Testis (tissue), 3 donors: ENCODE data around the gene DLG2. TPM values are rescaled to one million over a fixed set of nuclear protein-coding genes. Genes with fewer than 3 reads are reported as not detected.

Experiments
- DNase-seq: peaks from one replicate; pipeline ENCODE4 v3.0.0-alpha.2; 2019
- H3K27ac ChIP-seq, 2 donors: fragments of 200-600 bp; sonication (generic); one replicate each; pipeline ENCODE4 v1.5.1; 2019
- H3K27me3 ChIP-seq: fragments of 200-600 bp; sonication (generic); one replicate; pipeline ENCODE4 v1.5.1; 2019
- H3K36me3 ChIP-seq: fragments of 200-600 bp; sonication (generic); one replicate; pipeline ENCODE4 v1.5.1; 2017; ENCODE audit warnings: low read depth; ENCODE audit errors: missing control alignments
- H3K4me1 ChIP-seq: fragments of 200-600 bp; sonication (generic); one replicate; pipeline ENCODE4 v1.5.1; 2019
- H3K4me3 ChIP-seq, 2 donors: fragments of 200-600 bp; sonication (generic); one replicate each; pipeline ENCODE4 v1.5.1; 2017 to 2019
- H3K9me3 ChIP-seq: fragments of 200-600 bp; sonication (generic); one replicate; pipeline ENCODE4 v1.5.1; 2017
- POLR2A ChIP-seq: fragments of 450-650 bp; IDR thresholded peaks from one replicate; pipeline ENCODE4 v1.6.1; 2017; ENCODE audit warnings: antibody characterized with exemption, mild to moderate bottlenecking, moderate library complexity
- WGBS, 2 donors: methylation state at CpG; one replicate each; pipeline ENCODE4 v1.1.5; 2018; 5-methylcytosine and 5-hydroxymethylcytosine counted together
- intact Hi-C: fragments of 100-400 bp; cut with DNase I; formaldehyde crosslinking; loops from one replicate; pipeline ENCODE4 v1.15.1; 2023; ENCODE audit warnings: low total_unique reads
- polyA plus RNA-seq: library from polyadenylated mRNA; stranded (reverse); fragments of 350-450 nt; fragmentation: Illumina TruSeq; extraction: RNeasy Lipid Tissue Mini Kit (QIAGEN cat#74804); gene quantifications from one replicate; pipeline ENCODE4 v1.2.3, GENCODE V29; 2014; ENCODE audit warnings: low read depth, low replicate concordance; ENCODE audit not compliant: insufficient read depth
- total RNA-seq, 2 donors: library from RNA; depleted of rRNA; stranded (reverse); fragments of >200 nt; gene quantifications; one replicate each; pipeline ENCODE4 v1.2.3, GENCODE V29; 2016
- TF ChIP-seq, protein P1 (sequence below), 3 experiments: fragments of 450-650 bp in 2 of 3; fragments of 200-600 bp in 1 of 3; sonication (generic) in 1 of 3; IDR thresholded peaks; one replicate each; pipeline ENCODE4 v1.5.1; 2016 to 2019; ENCODE audit warnings: antibody characterized with exemption in 3 of 3, mild to moderate bottlenecking in 2 of 3, moderate library complexity in 1 of 3

The DLG2 gene
- total and polyA plus RNA-seq, 3 donors from 2014 or later, result 13.8 to 23.0 (median 14.1) TPM

DNA sequence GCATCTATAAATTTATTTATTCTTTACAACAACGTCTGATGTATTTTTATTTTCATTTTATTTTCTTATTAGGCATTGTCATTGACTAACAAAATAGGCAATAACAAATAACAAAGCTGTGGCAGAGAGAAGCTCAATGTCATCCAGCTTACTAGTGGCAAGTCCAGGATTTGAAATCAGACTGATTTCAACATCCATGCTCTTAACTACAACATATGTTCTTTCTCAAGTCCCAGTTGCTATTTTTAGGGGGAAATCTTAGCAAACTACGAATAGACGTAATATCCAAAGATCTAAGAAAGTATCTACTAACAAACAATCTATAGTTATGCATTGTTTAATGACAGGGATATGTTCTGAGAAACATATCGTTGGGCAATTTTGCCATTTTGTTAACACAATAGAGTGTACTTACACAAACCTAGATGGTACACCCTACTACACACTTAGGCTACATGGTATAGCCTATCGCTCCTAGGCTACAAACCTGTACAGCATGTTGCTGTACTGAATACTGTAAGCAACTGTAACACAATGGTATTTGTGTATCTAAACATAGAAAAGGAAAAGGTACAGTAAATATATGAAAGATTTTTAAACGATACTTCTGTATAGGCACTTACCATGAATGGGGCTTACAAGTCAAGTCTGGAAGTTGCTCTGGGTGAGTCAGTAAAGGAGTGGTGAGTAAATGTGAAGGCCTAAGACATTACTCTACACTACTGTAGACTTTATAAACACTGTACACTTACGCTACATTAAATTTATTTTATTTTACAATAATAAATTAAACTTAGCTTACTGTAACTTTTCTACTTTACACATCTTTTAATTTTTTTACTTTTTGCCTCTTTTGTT lies 151.3 kb downstream of the DLG2 start:
- WGBS, 2 donors, result 71 to 81% methylated on average over 7 of the region's 7 CpGs
- intact Hi-C loops, result no loop called here

DNA sequence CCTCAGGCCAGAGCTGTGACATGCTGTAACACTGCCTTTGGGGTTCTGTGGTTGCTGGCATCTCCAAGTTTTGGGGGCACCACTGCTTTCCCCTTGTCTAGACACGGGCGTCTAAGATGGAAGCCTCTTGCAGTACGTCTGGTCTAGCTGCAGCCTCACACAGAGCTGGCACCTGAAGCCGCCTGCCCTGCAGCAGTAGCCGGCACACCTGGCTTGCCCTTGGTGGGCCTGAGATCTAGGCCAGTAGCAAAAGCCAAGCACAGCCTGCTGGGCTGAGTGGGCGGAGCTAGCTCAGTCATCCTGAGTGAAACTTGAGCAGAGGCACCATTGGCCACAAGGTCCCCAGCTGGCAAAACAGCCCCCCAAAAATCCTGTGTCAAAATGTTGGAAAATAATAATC lies 154.2 kb downstream of the DLG2 start:
- Histone ChIP-seq H3K9me3 (no peaks in the 10 kb centered on the region), H3K27ac (no peak overlapping the region), H3K4me1 (no peaks in the 10 kb centered on the region), H3K27me3 (no peaks in the 10 kb centered on the region), H3K36me3 (no peaks in the 10 kb centered on the region), H3K4me3 (no peak overlapping the region)
- WGBS, 2 donors, result 87 to 88% methylated on average over 1 to 6 of the region's 6 CpGs
- TF ChIP-seq POLR2A, result no peak
- TF ChIP-seq, protein P1, sequence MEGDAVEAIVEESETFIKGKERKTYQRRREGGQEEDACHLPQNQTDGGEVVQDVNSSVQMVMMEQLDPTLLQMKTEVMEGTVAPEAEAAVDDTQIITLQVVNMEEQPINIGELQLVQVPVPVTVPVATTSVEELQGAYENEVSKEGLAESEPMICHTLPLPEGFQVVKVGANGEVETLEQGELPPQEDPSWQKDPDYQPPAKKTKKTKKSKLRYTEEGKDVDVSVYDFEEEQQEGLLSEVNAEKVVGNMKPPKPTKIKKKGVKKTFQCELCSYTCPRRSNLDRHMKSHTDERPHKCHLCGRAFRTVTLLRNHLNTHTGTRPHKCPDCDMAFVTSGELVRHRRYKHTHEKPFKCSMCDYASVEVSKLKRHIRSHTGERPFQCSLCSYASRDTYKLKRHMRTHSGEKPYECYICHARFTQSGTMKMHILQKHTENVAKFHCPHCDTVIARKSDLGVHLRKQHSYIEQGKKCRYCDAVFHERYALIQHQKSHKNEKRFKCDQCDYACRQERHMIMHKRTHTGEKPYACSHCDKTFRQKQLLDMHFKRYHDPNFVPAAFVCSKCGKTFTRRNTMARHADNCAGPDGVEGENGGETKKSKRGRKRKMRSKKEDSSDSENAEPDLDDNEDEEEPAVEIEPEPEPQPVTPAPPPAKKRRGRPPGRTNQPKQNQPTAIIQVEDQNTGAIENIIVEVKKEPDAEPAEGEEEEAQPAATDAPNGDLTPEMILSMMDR (IDR thresholded peaks at IDR 0.05), result no peak
- no peak for DNase-seq
- intact Hi-C loops, result no loop called here

More for the DNA sequence above, 151.3 kb downstream of the DLG2 start:
- Histone ChIP-seq H3K9me3 (no peaks in the 10 kb centered on the region), H3K4me1 (no peaks in the 10 kb centered on the region), H3K27ac (no peak overlapping the region), H3K27me3 (no peaks in the 10 kb centered on the region), H3K36me3 (no peaks in the 10 kb centered on the region), H3K4me3 (no peak overlapping the region)
- TF ChIP-seq, protein P1 (IDR thresholded peaks at IDR 0.05), result no peak
- no peak for TF ChIP-seq POLR2A
- DNase-seq, result no peak

DNA sequence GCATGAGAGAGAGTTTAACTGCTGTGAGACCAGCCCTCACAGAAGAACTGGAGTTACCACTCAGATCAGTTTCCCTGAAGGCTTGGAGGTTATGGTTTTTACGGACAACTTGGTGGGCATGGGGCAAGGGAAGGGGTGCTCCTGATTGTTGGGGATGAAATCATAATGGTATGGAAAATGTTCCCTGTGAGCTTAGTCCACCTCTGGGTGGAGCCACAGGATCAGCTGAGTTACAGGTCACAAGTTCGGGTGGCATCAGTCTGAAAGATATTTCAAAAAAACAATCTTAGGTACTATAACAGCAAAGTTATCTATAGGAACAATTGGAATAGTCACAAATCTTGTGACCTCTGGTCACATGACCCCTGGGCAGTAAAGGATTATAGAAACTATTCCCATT lies 162.9 kb downstream of the DLG2 start:
- no peak overlapping the region for H3K4me3 ChIP-seq
- TF ChIP-seq, protein P1 (IDR thresholded peaks at IDR 0.05), result no peak
- TF ChIP-seq POLR2A, result no peak
- 62 to 84% methylated on average over 2 of the region's 2 CpGs for WGBS, 2 donors
- H3K4me1 ChIP-seq, result no peaks in the 10 kb centered on the region
- no peaks in the 10 kb centered on the region for H3K36me3 ChIP-seq
- no peak overlapping the region for H3K27ac ChIP-seq
- no peak for DNase-seq
- H3K9me3 ChIP-seq, result no peaks in the 10 kb centered on the region
- H3K27me3 ChIP-seq, result no peaks in the 10 kb centered on the region
- intact Hi-C loops, result no loop called here

DNA sequence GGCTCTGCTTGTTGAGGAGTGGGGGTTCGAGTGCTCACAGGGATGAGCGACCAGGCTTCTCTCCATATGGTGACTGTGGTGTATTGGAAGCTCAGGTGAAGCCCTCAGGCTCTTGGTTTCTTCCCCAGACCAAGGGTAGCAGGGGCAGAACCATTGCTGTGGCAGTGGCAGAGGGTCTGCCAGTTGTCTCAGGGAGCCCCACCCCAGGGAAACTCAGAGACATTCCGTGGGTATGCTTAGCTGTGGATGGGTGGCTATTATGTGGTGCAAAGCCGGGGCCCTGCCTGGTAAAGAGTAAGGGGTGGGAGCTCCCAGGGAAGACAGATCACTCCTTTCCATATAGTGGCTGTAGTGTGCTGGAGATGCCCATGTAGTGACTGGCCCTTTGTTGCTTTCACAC lies 167.8 kb downstream of the DLG2 start:
- 78 to 83% methylated on average over 4 of the region's 4 CpGs for WGBS, 2 donors
- H3K27me3 ChIP-seq, result no peaks in the 10 kb centered on the region

More for the DNA sequence above, 167.8 kb downstream of the DLG2 start:
- H3K4me3 ChIP-seq, result no peak overlapping the region
- no peaks in the 10 kb centered on the region for H3K9me3 ChIP-seq
- no peaks in the 10 kb centered on the region for H3K36me3 ChIP-seq
- intact Hi-C loops, result no loop called here
- H3K4me1 ChIP-seq, result no peaks in the 10 kb centered on the region
- no peak overlapping the region for H3K27ac ChIP-seq
- no peak for TF ChIP-seq POLR2A
- TF ChIP-seq, protein P1 (IDR thresholded peaks at IDR 0.05), result no peak
- DNase-seq, result no peak
